AG04449 (cell line): ENCODE results near the gene NPAS3.

Experiments used
- CTCF ChIA-PET: fragments of 350-600 bp; formaldehyde crosslinking; extraction: SDS; loops from one replicate; lab custom pipeline; 2021; ENCODE audit warnings: antibody characterized with exemption; lab: Yijun Ruan, JAX
- POLR2A ChIA-PET: fragments of 400-600, 350-600 bp; formaldehyde crosslinking; extraction: SDS; loops from one replicate; lab custom pipeline; 2020; ENCODE audit warnings: antibody characterized with exemption, inconsistent platforms; lab: Yijun Ruan, JAX
- DNase-seq: peaks from one replicate; pipeline ENCODE4 v3.0.0-alpha.2; 2010; ENCODE audit warnings: low read depth, low spot score
- H3K4me3 ChIP-seq: 2 replicates; pipeline ENCODE4 v1.5.1; 2011; ENCODE audit warnings: low read depth, mild to moderate bottlenecking, control low read depth, low read length
- TF ChIP-seq, protein P1 (sequence below): IDR thresholded peaks from one replicate; pipeline ENCODE4 v1.5.1; 2011; ENCODE audit warnings: mild to moderate bottlenecking, moderate library complexity, low read length, control low read depth, inconsistent platforms; ENCODE audit not compliant: insufficient read depth; ENCODE audit errors: missing control alignments

NPAS3 gene

DNA sequence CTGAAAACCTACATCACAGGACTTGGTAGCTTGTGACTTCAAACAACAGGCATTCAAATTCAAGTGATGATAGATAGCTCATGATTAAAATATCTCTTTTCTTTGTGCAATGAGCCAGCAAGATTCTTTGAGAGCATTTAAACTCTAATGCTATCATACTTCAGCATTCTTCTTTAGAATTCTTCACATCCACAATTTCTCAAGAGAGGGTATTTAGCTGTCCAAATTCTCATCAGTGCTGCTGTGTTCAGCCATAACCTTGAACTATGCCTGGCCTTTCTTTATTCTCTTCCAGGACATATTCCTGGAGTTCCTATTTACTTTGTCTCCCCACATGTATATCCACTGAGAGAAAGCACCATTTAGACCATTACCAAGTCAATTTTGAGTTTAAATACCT lies 691.1 kb downstream of the NPAS3 start:
- TF ChIP-seq, protein P1, sequence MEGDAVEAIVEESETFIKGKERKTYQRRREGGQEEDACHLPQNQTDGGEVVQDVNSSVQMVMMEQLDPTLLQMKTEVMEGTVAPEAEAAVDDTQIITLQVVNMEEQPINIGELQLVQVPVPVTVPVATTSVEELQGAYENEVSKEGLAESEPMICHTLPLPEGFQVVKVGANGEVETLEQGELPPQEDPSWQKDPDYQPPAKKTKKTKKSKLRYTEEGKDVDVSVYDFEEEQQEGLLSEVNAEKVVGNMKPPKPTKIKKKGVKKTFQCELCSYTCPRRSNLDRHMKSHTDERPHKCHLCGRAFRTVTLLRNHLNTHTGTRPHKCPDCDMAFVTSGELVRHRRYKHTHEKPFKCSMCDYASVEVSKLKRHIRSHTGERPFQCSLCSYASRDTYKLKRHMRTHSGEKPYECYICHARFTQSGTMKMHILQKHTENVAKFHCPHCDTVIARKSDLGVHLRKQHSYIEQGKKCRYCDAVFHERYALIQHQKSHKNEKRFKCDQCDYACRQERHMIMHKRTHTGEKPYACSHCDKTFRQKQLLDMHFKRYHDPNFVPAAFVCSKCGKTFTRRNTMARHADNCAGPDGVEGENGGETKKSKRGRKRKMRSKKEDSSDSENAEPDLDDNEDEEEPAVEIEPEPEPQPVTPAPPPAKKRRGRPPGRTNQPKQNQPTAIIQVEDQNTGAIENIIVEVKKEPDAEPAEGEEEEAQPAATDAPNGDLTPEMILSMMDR, result no peak
- POLR2A ChIA-PET, result no interaction called here

DNA sequence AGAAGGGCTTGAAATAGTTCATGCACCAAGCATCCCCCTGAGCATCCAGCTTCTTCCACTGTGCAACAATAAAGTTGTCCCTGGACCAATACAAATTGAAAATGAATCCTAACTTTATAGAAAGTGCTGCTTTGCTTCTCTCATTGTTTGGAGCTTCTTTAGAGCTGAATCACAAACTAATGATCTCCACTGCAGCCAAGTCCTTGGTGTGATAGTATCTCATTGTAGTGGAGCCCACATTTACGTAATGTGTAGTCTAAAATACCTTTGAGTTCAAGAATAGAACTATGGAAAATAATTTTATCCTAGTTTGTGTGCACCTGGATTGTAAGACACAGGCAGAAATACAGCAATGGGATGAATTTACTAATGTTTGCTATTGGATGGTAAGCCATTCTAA lies 692.3 kb downstream of the NPAS3 start:
- no peak overlapping the region for H3K4me3 ChIP-seq
- POLR2A ChIA-PET, result no interaction called here
- CTCF ChIA-PET, result interaction anchor here (0.9 to 1.1 kb wide), 2 partner anchors 20 to 162 kb away, joined by 3 to 4 read pairs; no protein-coding TSS in a partner anchor
- DNase-seq, result no peak
- TF ChIP-seq, protein P1, result no peak

More for the DNA sequence above, 691.1 kb downstream of the NPAS3 start:
- H3K4me3 ChIP-seq, result no peak overlapping the region
- CTCF ChIA-PET, result no interaction called here
- no peak for DNase-seq

DNA sequence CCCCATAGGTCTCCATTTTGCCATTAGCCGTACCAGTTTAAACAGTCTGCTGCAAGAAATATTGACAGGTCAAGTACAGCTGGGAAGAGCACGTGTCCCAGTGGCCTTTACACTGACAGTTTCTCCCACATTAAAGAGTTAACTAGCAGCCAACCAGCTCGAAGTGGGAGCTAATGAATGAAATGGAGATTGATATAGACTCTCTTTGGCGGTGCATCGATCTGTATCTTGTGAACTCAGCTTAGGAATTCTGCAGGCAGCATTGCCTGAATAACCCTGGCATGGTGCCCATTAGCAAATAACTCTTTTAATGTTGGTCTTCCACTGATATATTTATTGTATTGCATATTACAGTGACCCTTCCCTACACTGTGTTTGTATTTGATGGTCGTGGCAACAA lies 692.8 kb downstream of the NPAS3 start:
- no peak for DNase-seq
- ChIA-PET CTCF (interaction anchor here (0.9 to 1.1 kb wide), 2 partner anchors 20 to 161 kb away, joined by 3 to 4 read pairs; no protein-coding TSS in a partner anchor), POLR2A (no interaction called here)

DNA sequence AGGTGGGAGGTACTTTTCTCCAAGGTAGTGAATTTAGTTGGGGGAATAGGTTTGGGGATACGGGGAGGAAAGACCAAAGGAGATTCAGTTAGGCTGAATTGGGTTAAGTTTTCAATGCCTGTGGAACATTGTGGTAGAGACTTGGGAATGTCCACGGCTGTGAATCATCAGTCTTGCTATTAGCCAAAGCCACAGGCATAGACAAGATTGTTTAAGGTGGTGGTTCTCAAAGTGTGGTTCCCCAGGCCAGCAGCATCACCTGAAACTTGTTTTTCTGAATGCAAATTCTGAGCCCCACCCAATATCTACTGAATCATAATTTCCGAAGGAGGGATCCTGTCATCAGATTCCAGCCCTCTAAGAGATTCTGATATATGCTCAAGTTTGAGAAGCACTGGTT lies 696.0 kb downstream of the NPAS3 start:
- ChIA-PET CTCF (no interaction called here), POLR2A (no interaction called here)
- DNase-seq, result no peak
- TF ChIP-seq, protein P1, result no peak
- no peak overlapping the region for H3K4me3 ChIP-seq

More for the DNA sequence above, 692.8 kb downstream of the NPAS3 start:
- no peak overlapping the region for H3K4me3 ChIP-seq
- TF ChIP-seq, protein P1, result no peak

DNA sequence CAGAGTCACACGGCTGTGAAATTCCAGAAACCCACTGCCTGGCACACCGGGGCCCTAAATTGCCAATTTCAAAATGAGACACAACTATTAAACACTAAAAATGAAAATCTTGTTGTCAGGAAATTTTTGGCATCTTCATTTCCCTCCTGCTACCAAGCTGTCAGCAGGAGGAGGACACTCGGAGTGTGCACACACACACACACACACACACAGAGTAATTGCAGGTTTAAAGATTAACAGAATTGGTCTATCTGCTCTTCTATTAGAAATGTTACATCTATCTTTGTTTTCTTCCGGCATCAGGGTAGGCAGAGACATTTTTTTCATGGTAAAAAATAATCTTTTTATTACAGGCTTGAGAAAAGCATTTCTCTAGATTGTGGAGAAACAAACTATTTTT lies 698.0 kb downstream of the NPAS3 start:
- DNase-seq, result no peak
- no peak overlapping the region for H3K4me3 ChIP-seq
- CTCF ChIA-PET, result no interaction called here
- TF ChIP-seq, protein P1, result no peak
- POLR2A ChIA-PET, result no interaction called here

DNA sequence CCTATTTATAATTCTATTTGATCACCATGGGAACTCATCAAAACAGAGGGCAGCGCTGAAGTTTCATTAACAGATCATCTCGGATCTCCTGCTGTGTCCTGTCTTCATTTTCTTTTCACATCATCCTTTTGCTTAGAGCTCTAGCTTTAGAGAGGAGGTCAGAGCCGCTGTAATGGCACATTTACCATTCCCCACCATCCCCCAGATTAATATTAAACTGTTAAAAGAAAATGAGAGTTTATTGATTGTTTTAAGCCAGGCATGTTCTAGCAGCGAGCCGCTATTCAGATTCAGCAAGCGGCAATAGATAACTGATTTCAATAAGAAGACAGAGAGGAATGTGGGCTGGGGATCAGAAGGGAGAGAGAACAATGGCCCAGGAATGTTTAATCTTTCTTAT lies 703.4 kb downstream of the NPAS3 start:
- ChIA-PET CTCF (no interaction called here), POLR2A (no interaction called here)
- no peak overlapping the region for H3K4me3 ChIP-seq
- no peak for DNase-seq
- TF ChIP-seq, protein P1, result no peak
